Mesendoderm (in vitro differentiated cells): ENCODE data around the gene FLT4.

Source experiments
- DNase-seq: peaks from one replicate; pipeline ENCODE4 v3.0.0; 2013
- H2AK5ac ChIP-seq: 2 replicates; pipeline ENCODE4 v1.6.1; 2013; ENCODE audit warnings: low read length, inconsistent platforms
- H2BK120ac ChIP-seq: 2 replicates; pipeline ENCODE4 v1.6.1; 2013; ENCODE audit warnings: low read depth, mild to moderate bottlenecking, low read length, moderate library complexity, mixed read lengths
- H2BK15ac ChIP-seq: replicated peaks from 2 replicates; pipeline ENCODE4 v1.6.1; 2013; ENCODE audit warnings: low read depth, mild to moderate bottlenecking, moderate library complexity
- H2BK5ac ChIP-seq: 2 replicates; pipeline ENCODE4 v1.6.1; 2013; ENCODE audit warnings: low read length, inconsistent platforms
- H3K18ac ChIP-seq: 2 replicates; pipeline ENCODE4 v1.6.1; 2013; ENCODE audit warnings: mild to moderate bottlenecking, low read length, mixed read lengths
- H3K23ac ChIP-seq: one replicate; pipeline ENCODE4 v1.6.1; 2013; ENCODE audit warnings: low read length
- H3K27ac ChIP-seq: 2 replicates; pipeline ENCODE4 v1.5.1; 2013; ENCODE audit warnings: low read depth, mild to moderate bottlenecking, inconsistent platforms, low read length, moderate library complexity
- H3K27me3 ChIP-seq: 2 replicates; pipeline ENCODE4 v1.6.1; 2013; ENCODE audit warnings: low read length, control low read depth, mild to moderate bottlenecking, inconsistent platforms; ENCODE audit not compliant: insufficient read depth, poor library complexity
- H3K36me3 ChIP-seq: 2 replicates; pipeline ENCODE4 v1.6.1; 2013; ENCODE audit warnings: low read length, inconsistent platforms; ENCODE audit not compliant: control insufficient read depth, insufficient read depth
- H3K4ac ChIP-seq: one replicate; pipeline ENCODE4 v1.6.1; 2013; ENCODE audit warnings: low read depth, mild to moderate bottlenecking, low read length, moderate library complexity
- H3K4me1 ChIP-seq: 2 replicates; pipeline ENCODE4 v1.6.1; 2013; ENCODE audit warnings: low read depth, low read length, inconsistent platforms; ENCODE audit not compliant: control insufficient read depth
- H3K4me2 ChIP-seq: 2 replicates; pipeline ENCODE4 v1.6.1; 2013; ENCODE audit warnings: low read length
- H3K4me3 ChIP-seq: 2 replicates; pipeline ENCODE4 v1.5.1; 2013; ENCODE audit warnings: mild to moderate bottlenecking, low read length
- H3K56ac ChIP-seq: one replicate; pipeline ENCODE4 v1.6.1; 2013; ENCODE audit warnings: low read length
- H3K79me1 ChIP-seq: 2 replicates; pipeline ENCODE4 v1.6.1; 2013; ENCODE audit warnings: low read length, inconsistent platforms
- H3K79me2 ChIP-seq: 2 replicates; pipeline ENCODE4 v1.6.1; 2013; ENCODE audit warnings: mild to moderate bottlenecking, low read length; ENCODE audit not compliant: control insufficient read depth, insufficient read depth
- H3K9ac ChIP-seq: 2 replicates; pipeline ENCODE4 v1.6.1; 2013; ENCODE audit warnings: low read length, inconsistent platforms
- H4K5ac ChIP-seq: one replicate; pipeline ENCODE4 v1.6.1; 2013; ENCODE audit warnings: low read length
- H4K8ac ChIP-seq: one replicate; pipeline ENCODE4 v1.6.1; 2013; ENCODE audit warnings: low read depth, mild to moderate bottlenecking, control low read depth, low read length, moderate library complexity
- WGBS: extraction: QIAGEN DNeasy Blood & Tissue Kit; methylation state at CpG from one replicate; pipeline ENCODE4 v1.1.7; 2013; ENCODE audit warnings: low lambda C conversion rate, missing lambda C conversion rate; ENCODE audit not compliant: insufficient coverage; ENCODE audit errors: extremely low coverage; 5-methylcytosine and 5-hydroxymethylcytosine counted together

FLT4 gene

GRCh38 chr5:180607861-180608571 lies 41.4 kb downstream of the FLT4 start:
- no peak overlapping the region for H3K4me3 ChIP-seq
- no peak overlapping the region for H3K18ac ChIP-seq
- no peak overlapping the region for H3K23ac ChIP-seq
- no peak overlapping the region for H3K27ac ChIP-seq
- H3K27me3 ChIP-seq: no peaks in the 10 kb centered on the region
- H3K56ac ChIP-seq: no peak overlapping the region
- H3K79me2 ChIP-seq: no peaks in the 10 kb centered on the region
- H4K8ac ChIP-seq: no peak overlapping the region
- DNase-seq: peak; percentile 57
- no peak overlapping the region for H2BK120ac ChIP-seq
- no peaks in the 10 kb centered on the region for H3K36me3 ChIP-seq
- no peak overlapping the region for H4K5ac ChIP-seq
- no CpG with 5 or more reads among the region's 18 CpGs for WGBS
- no peak overlapping the region for H2BK15ac ChIP-seq
- no peak overlapping the region for H3K4me2 ChIP-seq
- H3K79me1 ChIP-seq: no peaks in the 10 kb centered on the region
- H3K4ac ChIP-seq: no peak overlapping the region
- no peaks in the 10 kb centered on the region for H3K4me1 ChIP-seq
- H2BK5ac ChIP-seq: no peak overlapping the region
- no peak overlapping the region for H2AK5ac ChIP-seq
- no peak overlapping the region for H3K9ac ChIP-seq

- H3K9ac ChIP-seq: no peak overlapping the region
- H2AK5ac ChIP-seq: no peak overlapping the region
- WGBS: no CpG with 5 or more reads among the region's 21 CpGs
- no peaks in the 10 kb centered on the region for H3K36me3 ChIP-seq
- no peak overlapping the region for H3K23ac ChIP-seq
- no peak overlapping the region for H3K27ac ChIP-seq
- H3K56ac ChIP-seq: no peak overlapping the region
- H3K18ac ChIP-seq: no peak overlapping the region
- no peaks in the 10 kb centered on the region for H3K27me3 ChIP-seq
- H3K4me1 ChIP-seq: no peaks in the 10 kb centered on the region
- no peak overlapping the region for H4K5ac ChIP-seq
- H3K4me2 ChIP-seq: no peak overlapping the region
- no peaks in the 10 kb centered on the region for H3K79me2 ChIP-seq
- H2BK15ac ChIP-seq: no peak overlapping the region
- no peaks in the 10 kb centered on the region for H3K79me1 ChIP-seq
- no peak overlapping the region for H4K8ac ChIP-seq
- DNase-seq: no peak
- H2BK120ac ChIP-seq: no peak overlapping the region
- H2BK5ac ChIP-seq: no peak overlapping the region
- no peak overlapping the region for H3K4ac ChIP-seq
- H3K4me3 ChIP-seq: no peak overlapping the region
Measured at GRCh38 chr5:180606215-180606785, 43.1 kb downstream of the FLT4 start.

- Histone ChIP-seq H2BK5ac (no peak overlapping the region), H2AK5ac (no peak overlapping the region), H3K36me3 (no peaks in the 10 kb centered on the region), H3K79me1 (no peaks in the 10 kb centered on the region), H3K4me1 (no peaks in the 10 kb centered on the region), H3K9ac (no peak overlapping the region), H2BK15ac (no peak overlapping the region), H3K23ac (no peak overlapping the region), H3K27me3 (no peaks in the 10 kb centered on the region), H3K56ac (no peak overlapping the region), H3K79me2 (no peaks in the 10 kb centered on the region), H3K4me2 (no peak overlapping the region), H3K4me3 (no peak overlapping the region), H4K8ac (no peak overlapping the region), H4K5ac (no peak overlapping the region), H3K4ac (no peak overlapping the region), H3K18ac (no peak overlapping the region), H3K27ac (no peak overlapping the region), H2BK120ac (no peak overlapping the region)
- DNase-seq: peak; percentile 71
- WGBS: no CpG with 5 or more reads among the region's 11 CpGs
Measured at GRCh38 chr5:180605554-180606214, 43.7 kb downstream of the FLT4 start.

- H2BK15ac ChIP-seq: no peak overlapping the region
- H3K9ac ChIP-seq: no peak overlapping the region
- H3K18ac ChIP-seq: no peak overlapping the region
- no peaks in the 10 kb centered on the region for H3K79me1 ChIP-seq
- H3K79me2 ChIP-seq: no peaks in the 10 kb centered on the region
- H2BK120ac ChIP-seq: no peak overlapping the region
- H3K56ac ChIP-seq: no peak overlapping the region
- no peak overlapping the region for H3K23ac ChIP-seq
- no peak overlapping the region for H3K4me3 ChIP-seq
- H3K4me1 ChIP-seq: no peaks in the 10 kb centered on the region
- no peak overlapping the region for H4K8ac ChIP-seq
- H4K5ac ChIP-seq: no peak overlapping the region
- H3K4ac ChIP-seq: no peak overlapping the region
- H2AK5ac ChIP-seq: no peak overlapping the region
- no peaks in the 10 kb centered on the region for H3K27me3 ChIP-seq
- H3K4me2 ChIP-seq: no peak overlapping the region
- WGBS: no CpG with 5 or more reads among the region's 13 CpGs
- no peak overlapping the region for H2BK5ac ChIP-seq
- DNase-seq: no peak
- H3K27ac ChIP-seq: no peak overlapping the region
- H3K36me3 ChIP-seq: no peaks in the 10 kb centered on the region
Measured at GRCh38 chr5:180604271-180604670, 45.1 kb downstream of the FLT4 start.

DNA sequence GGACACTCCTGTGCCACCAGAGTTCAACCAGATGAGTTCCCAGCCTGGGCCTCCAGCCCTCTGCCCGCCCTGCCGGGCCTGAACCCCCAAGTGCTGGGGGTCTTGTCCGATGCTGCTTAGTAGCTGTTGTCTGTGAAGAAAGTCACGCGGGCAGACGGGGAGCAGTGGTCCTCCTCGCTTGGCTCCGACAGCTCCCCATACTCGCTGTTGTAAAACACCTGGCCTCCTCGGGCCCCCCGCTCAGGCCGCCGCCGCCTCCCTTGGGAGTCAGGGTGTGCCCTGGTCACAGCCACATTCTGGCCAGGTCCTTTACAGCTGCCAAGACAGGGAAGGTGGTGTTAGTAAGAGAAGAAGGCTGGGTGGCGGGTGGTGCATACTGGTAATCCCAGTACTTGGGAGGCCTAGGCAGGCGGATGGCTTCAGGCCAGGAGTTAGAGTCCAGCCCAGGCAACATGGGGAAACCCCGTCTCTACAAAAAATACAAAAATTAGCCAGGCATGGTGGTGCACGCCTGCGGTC lies 46.3 kb downstream of the FLT4 start:
- Histone ChIP-seq H4K5ac (no peak overlapping the region), H3K79me1 (no peaks in the 10 kb centered on the region), H3K79me2 (no peaks in the 10 kb centered on the region), H3K23ac (no peak overlapping the region), H3K4me1 (no peaks in the 10 kb centered on the region), H3K4ac (no peak overlapping the region), H4K8ac (no peak overlapping the region), H2BK120ac (no peak overlapping the region), H3K27ac (no peak overlapping the region), H3K36me3 (no peaks in the 10 kb centered on the region), H3K18ac (no peak overlapping the region), H2AK5ac (no peak overlapping the region), H2BK5ac (no peak overlapping the region), H2BK15ac (no peak overlapping the region), H3K4me2 (no peak overlapping the region), H3K56ac (no peak overlapping the region), H3K9ac (no peak overlapping the region), H3K27me3 (no peaks in the 10 kb centered on the region), H3K4me3 (no peak overlapping the region)
- DNase-seq: no peak
- no CpG with 5 or more reads among the region's 19 CpGs for WGBS
